HTERT RPE-1 (cell line): ENCODE results near the gene MMD.
"Not testable (repeated sequence)": the region's sequence is repeated elsewhere in the genome, so short reads cannot be mapped to it uniquely, and the experiment has no call there.

ENCODE experiments used
- in situ Hi-C: fragments of 300-500 bp; cut with MboI; formaldehyde crosslinking; loops from 4 replicates; pipeline ENCODE4 v1.14.3; 2020; ENCODE audit warnings: low sequenced_read_pairs

The MMD gene

DNA sequence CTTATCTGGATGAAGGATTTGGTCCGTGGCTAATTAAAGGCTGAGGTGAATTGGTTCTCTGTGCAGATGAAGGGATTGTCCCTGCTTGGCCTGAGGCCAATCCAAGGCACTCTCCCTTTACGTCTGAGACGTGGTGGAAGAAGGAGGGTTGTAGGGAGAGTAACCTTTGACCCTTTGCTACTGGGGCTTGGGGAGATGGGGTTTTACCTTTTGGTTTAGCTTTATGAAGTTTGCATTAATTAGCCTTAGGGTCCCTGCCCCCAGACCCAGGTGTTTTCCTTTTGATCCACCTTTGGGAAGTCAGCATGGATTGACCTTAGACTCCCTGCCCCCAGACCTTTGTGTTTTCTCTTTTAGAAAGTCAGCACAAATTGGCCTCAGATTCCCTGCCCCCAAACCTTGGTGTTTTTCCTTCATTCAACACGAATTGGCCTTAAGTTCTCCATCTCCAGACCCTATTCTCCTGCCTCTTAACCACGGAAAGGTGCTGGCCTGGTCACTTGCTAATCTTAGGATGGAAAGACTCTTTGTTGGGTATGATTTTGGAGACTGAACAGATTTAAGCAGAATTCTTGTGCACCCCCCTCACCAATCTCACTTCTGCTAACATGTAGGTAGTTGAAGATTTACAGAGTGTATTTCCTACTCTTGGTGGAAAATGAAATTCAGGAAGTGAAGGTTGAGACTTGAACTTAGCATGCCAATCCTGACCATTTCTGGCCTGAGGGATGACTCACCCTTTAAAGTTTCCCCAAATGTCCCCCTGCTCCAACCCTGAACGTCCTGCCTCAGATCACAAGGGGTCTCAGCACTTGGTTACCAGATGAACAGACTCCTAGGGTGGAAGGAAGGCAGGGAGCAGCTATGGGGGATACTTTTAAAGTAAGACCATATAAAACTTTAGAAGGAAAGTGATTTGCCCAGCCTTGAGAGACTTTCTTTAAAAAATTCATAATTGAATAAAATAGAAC, 23.1 kb upstream of the MMD start:
- in situ Hi-C loops, result no loop called here

DNA sequence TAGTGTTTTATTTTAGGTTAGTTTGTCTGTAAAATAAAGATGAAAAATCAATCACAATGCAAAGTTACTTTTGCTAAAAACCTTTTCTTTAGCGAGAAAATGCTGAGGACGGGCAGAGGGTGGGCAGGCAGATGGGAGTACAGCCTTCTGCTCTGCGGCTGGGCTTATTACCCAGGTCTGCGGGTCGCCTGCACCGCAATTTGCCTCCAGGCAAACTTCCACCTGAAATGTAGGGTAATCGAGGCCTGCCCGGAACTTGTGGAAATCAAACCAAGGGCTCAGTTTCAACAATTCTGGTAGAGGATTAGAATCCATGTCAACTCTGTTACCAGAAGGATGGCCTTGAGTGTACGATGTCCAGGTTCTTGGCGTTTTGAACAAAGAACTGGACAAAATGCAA, 22.3 kb upstream of the MMD start:
- in situ Hi-C loops, result no loop called here

DNA sequence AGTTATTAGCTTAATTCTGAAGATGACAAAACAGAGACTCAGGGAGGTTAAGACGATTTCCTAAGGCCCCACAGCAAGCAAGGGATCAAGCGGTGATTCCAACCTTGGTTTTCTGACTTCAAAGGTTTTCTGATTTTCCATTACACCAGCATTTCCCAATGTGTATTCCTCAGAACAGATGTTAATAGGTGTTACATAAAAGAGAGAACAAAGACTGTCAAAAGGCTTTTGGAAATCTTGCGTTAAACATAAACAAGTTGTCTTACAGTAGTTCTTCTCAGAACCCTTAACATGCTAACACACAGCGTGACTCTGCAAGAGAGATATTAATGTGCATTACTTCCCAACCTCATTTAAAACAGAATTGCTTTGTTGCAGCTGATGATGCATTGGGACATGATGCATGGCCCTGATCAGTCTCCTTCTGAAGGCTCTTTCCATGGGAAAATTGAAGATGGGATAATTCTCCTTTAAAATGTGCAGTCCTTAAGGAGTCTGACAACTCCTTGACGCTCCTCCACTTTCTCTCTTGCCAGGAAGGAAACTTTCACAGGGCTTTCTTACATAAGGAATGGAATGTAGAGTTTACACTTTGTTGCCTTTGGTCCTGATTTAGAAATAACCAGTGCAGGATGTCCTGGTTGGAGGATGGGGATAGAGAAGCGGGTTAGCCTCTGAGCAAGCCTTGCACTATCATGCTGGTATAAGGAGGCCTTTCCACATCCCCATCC, 21.5 kb upstream of the MMD start:
- in situ Hi-C loops, result no loop called here

DNA sequence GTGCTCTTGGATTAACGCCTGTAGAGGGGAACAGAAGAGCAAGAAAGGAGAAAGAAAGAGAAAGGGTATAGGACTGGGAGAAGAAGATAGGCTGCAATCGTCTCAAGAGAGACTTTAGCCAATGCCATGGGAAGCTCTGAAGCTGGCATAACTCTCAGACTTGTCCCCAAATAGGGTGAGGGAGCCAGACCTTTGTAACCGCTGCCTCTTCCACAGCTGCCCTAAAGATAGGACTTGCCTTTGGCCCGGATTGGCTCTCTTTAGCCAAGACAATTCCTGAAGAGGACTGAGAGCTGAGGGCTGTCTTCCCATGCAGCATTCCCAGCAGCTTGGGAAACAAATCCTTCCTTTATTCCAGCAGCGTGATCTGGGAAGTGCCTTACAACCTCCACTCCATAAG, 20.8 kb upstream of the MMD start:
- in situ Hi-C loops, result no loop called here

DNA sequence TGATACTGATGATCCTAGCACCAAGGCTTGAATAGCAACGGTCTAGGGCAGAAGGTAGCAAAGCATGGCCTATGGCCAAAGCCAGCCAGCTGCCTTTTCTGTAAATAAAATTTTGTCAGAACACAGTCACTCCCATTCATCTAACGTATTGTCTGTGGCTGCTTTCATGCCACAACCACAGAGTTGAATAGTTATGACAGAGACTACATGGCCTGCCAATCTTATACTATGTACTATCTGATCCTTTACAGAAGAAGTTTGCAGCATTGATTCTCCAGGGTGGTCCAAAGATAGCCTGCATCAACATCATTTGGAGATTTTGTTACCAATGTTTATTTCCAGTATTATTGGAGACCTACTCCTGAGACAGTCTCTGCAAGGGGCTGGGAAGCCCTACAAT, 19.9 kb upstream of the MMD start:
- in situ Hi-C loops, result no loop called here

DNA sequence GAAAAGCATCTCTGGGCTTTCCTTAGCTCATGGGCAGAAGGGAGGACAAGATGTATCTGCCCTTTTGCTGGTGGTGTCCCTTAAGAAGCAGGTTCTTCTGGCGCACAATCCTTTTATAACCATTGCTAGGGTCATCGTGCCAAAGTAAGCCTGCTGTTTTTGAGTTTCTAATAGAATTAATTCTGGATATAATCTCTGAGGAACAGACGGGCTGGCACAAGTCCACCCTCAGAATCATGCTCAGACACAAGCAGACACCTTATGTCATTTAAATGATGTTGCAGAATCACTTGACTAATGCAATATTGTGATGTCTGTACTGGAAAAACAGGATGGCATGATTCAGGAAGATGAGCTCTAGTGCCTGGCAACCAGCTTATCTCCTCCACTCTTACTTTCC, 18.8 kb upstream of the MMD start:
- in situ Hi-C loops, result no loop called here

DNA sequence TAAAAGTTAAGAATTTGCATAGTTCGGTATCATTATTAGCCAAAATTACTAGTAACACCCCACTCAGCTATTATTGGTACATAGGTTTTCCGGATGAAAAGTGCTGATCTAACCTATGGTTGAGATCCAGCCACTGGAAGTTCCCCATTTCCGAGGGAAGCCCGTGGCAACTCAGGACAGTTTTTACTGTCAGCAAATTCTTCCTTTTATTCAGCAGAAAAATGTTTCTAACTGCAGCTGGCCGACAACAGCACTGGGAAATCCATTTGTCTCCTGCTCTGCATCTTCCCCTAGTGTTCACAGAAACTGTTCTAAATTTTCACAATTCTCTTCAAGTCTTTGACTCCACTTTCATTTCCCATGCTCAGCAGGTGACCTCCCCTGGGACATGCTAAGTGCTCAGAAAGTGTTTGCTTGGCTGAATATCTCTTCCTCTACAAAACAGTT, 15.5 kb upstream of the MMD start:
- in situ Hi-C loops, result no loop called here

DNA sequence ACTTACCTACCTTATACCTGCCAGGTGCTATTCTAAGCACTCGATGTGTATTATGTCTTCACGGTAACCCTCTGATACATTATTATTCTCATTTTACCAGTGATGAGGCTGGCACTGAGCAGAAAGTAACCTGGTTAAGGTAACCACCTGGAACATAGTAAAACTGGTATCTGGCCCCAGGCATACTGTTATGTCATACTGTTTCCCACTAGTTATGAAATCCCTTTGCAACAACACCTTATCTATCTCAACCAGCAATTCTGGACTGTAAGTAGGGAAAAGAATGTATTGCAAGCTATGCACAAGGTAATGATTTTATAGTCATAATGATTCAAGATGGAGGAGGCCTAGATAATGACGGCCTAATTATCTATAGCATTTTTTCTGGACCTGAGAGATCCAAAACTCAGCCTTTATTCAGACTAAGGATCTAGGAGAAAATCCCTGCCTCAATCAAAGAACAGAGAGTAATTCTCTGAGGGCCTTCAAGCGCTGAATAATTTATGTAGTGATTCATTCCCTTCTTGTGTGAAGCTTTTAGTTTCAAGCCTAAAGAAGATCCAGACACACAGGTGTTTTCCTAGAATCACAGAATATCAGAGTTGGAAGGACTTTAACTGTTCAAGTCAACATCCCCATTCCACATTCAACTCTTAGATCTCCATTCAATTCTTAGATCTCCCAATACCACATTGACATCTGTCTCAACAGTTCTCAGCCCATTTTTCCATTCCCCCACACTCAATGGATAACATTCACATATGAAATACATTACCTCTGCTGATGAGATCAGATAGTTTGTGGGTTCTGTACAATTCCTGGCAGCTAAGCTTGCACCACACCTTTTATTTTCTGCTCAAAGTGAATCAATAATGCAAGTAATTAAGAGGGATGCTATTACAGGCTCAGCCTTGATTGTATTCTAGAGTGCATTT, 14.9 kb upstream of the MMD start:
- in situ Hi-C loops, result no loop called here

DNA sequence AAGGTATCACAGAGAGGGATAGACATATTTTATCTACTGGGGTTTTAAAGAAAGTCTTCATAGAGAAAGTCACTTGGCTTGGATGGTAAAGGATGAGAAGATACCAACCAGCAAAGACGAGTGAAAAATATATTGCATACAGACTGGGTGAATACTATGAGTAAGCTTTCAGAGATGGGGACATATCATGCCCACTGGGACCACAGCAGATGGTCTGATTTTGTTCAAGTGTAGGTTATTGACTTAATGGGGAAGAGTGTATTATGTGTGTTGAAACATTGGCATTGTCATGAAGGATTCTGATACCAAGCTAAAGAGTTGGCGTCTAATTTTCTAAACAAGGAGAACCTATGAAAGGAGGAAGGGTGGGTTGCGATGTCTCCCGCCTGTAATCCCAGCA, 13.8 kb upstream of the MMD start:
- in situ Hi-C loops, result no loop called here

DNA sequence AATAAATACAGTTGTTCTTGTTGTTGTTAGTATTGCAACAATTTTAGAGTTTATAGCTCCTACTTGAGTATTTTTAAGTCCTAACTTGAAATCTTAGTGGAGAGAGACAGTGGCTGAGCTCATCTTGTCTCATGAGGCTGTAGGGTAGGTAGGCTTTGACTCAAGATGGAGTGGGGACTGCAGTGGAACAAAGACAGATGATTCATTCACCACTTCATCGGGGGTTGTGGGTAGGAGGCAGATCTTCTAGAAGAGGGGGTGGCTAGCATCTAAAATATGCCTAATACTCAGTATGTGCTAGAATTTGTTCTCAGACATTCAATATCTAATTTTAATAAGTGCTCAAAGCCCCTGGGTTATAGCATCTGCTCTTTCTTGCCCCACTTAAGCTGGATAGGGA, 13.1 kb upstream of the MMD start:
- in situ Hi-C loops, result no loop called here

DNA sequence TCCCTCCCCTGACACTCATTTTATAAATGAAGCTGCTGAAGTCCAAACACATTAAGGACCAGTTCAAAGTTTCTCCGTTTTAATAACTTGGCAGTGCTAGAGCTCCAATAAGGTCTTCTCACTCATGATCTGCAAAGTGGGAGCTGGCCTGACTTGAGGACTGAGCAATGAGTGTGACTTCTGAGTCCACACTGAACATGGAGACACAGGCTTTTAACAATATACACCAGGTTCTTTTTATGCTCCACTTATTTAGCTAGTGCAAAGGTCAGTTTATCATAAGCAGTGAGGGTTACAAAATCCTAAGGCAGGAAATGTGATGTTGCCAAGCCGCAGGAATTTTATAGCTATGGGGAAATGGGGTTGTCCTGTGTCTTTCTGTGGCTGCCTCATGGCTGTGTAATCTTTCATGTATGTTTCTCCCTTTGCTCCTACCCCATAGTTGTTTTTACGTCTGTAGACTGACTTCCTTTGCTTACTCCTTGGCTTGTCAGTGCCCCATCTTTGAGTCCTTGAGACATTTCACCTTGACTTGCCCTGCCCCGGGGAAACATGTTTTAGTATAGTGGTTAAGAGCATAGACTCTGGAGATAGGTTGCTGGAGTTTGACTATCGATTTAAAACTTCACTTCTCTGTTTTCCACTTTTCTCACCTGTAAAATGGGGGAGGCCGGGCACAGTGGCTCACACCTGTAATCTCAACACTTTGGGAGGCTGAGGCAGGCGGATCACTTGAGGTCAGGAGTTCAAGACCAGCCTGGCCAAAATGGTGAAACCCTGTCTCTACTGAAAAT, 12.2 kb upstream of the MMD start:
- in situ Hi-C loops, result no loop called here

DNA sequence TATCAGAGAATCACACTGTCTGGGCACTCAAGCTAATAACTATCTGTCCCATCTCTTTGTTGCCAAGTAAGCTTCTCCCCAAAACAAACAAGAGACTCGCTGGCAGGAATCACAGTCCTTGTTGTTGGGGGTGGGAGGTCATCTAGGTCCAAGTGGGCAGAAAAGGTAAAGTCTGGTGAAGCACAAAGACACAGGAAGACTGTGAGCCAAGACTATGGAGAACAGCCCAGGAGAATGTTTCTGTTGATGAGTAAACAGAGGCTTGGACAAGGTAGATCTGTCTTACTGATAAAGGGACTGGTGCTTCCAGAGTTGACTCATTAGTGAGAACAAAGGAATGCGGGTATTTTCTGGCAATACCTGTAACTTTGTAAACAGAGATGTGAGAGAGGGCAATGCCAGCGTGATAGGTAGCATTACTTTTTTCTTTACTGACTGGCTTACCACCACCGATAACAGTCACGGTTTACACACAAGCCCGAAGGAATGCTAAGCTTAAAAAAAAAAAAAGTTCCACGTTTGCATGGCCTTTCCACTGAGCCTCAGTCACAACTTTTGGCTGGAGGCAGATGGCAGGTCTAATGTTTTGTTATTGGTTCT, 11.5 kb upstream of the MMD start:
- in situ Hi-C loops, result no loop called here

DNA sequence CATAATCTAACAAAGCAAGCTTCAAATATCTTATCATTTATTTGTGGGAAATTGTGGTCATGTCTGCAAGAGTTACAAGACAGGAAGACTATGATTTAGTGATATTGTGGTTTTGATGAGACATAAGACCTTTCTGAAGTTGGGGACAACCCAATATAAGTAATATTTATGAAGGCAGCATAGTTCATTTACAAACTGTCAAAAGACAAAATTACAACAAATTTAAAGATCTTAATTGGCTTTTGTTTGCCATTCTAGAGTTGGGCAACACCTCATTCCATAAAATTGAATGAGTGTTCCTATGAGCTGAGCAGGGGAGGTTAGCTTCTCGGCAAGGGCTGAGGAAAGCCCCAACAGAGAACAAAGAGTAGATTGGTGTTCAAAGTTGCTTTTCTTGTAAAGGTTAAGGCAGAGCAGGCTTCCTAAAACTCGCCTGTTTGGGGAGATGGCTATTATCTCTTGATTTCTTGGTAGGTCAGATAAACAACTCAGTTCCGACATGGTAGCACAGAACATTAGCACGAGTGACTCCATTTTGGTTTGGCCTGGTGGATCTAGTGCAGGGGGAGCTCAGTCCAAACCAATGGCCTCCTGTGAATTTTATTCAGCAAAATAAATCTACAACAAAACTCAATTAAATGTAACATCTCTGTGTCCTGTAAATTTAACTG, 10.9 kb upstream of the MMD start:
- in situ Hi-C loops, result no loop called here

DNA sequence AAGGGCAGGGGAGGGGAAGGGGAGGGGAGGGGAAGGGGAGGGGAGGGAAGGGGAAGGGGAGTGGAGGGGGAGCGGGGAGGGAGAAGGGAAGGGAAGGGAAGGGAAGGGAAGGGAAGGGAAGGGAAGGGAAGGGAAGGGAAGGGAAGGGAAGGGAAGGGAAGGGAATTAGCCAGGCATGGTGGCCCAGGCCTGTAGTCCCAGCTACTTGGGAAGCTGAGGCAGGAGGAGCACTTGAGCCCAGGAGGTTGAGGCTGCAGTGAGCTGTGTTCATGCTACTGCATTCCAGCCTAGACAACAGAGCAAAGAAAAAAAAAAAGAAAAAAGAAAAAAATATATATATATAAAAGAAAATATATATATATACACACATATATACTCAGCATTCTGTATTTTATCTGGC, 10.3 kb upstream of the MMD start:
- in situ Hi-C loops, result not testable (repeated sequence)

DNA sequence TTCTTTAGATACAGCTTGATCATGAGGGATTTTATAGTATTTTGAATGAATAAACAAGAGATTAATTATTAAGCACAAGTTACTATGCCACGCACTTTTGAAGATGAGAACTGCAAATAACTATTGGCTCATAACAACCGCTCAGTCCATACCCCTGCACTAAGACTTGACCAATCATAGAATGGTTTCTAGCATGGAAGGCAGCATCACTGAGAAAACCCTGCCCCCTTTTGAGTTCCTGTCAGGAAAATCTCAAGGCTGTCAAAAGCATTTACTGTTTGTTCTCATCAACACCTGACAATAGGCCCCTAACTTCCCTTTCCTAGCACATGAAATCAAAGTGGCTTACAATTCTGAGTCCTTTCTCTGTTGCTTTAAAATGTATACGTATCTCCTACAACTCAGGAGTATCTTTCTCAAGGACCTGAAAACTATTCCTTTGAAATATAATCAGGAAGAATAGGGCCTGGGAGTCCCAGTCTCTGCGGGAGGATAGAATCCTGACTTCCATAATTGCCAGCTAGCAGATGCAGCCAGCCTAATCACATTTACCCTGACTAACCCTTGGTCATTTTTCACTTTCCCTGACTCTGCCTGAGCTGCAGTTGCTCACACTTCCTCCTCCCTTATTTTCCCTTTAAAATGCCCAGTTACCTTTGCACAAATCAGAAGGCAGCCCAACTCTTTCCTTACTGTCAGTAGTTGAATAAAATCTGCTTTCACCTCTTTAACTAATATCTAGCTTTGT, 9.1 kb upstream of the MMD start:
- in situ Hi-C loops, result no loop called here

DNA sequence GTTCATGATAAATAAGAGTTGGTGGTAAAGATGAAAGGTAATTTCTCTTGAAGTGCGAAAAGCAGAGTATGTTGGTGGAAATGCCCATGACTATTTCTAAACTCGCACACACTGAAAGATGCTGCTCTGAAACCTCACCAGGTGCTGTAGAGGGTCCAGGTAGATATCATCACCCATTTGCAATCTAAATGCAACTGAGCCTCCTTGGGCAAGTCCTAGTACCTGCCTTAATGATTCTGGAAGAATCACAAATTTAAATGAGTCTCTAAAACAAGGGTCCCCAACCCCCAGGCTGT, 5.9 kb upstream of the MMD start:
- in situ Hi-C loops, result no loop called here

DNA sequence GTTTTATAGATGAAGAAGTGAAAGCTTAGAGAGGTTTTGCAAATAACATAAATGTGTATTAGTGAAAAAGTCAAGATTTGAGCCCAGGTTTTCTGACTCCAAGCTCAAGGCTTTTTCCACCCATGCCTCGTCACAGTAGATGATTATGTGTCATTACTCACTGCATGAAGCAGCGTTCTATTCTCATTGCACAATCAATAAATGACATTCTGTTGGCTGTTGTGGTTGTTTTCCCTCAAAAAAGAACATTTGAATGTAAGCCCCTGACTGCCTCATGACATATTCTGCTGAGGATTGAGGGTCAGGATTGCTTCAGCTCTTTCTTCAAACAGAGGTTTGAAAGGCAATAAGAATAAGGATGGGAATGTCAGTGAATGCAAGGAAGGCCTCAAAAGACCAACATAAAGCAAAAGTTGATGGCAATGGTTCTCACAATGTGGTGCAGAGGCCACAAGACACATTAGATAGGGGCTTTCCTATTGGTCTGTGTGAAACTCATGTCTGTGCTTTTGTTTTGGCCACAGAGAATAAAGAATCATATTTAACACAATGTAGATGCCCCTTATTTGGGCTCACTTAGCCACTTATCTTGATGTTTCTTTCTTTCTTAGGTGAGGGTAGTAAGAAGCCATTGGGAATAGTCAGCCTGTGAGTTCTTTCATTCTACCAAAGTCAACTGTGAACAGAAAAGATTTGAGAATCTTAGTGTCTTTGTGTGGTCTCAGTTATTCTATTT, 5.4 kb upstream of the MMD start:
- in situ Hi-C loops, result no loop called here

DNA sequence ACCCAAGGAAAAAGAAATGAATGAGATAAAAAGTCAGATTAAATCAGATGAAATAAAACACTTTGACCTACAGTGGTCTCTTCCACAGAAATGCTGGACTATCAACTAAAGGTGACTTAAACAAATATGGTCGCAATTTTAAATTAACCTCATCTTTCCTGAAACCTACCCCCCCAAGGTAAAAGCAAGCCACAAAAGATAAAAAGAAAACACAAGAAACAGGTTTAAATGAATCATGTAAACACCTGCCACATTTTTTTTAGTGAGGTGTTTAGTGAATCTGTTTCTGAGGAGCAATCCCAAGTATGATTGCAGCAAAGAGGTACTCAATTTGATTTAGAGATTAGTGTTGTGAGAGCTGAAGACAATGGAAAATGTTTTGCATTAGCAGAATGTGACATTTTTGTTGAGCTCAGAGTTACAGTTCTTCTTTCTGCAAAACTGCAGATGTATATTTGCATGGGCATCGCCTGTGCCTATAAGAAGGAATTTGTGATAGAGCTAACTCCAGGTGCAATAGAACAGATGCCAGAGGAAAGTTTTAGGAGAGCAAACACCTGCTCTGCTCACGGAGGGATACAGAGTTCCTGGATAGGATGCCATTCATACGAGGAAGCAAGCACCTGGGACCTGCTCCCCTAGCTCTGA, 3.4 kb upstream of the MMD start:
- in situ Hi-C loops, result no loop called here
